Activated CD4-positive, CD25-positive, alpha-beta regulatory T cell treated with anti-CD3 and anti-CD28 coated beads, Interleukin-2, amount 50 U/mL, for 16 hours (primary cell): ENCODE results near the gene OLA1.
"Not testable (repeated sequence)": the region's sequence is repeated elsewhere in the genome, so short reads cannot be mapped to it uniquely, and the experiment has no call there.

ENCODE experiments used
- DNase-seq: peaks from one replicate; pipeline ENCODE4 v3.0.0-alpha.2; 2020; ENCODE audit warnings: low read depth, low spot score

OLA1 gene

GRCh38 chr2:174248187-174248997 is at the start of gene OLA1:
Gene OLA1 (minus strand): TSS chr2:174248532. CDS start chr2:174246815, 1,717 bp downstream.
- DNase-seq, result peak; percentile 91

GRCh38 chr2:174292908-174293307 is 44.6 kb upstream of the OLA1 start:
- DNase-seq, result no peak

GRCh38 chr2:174286172-174286571 is 37.8 kb upstream of the OLA1 start:
- no peak for DNase-seq

GRCh38 chr2:174282441-174282840 is 34.1 kb upstream of the OLA1 start:
- DNase-seq, result no peak

- no peak for DNase-seq
Observed at GRCh38 chr2:174281736-174282135, 33.4 kb upstream of the OLA1 start.

- DNase-seq, result no peak
Observed at GRCh38 chr2:174280596-174280995, 32.3 kb upstream of the OLA1 start.

- DNase-seq, result not testable (repeated sequence)
Observed at GRCh38 chr2:174270263-174270662, 21.9 kb upstream of the OLA1 start.

GRCh38 chr2:174266288-174266687 is 18.0 kb upstream of the OLA1 start:
- DNase-seq, result no peak

- DNase-seq, result no peak
Observed at GRCh38 chr2:174263997-174264396, 15.7 kb upstream of the OLA1 start.

GRCh38 chr2:174259981-174260380 is 11.6 kb upstream of the OLA1 start:
- DNase-seq, result no peak

GRCh38 chr2:174254267-174254666 is 5.9 kb upstream of the OLA1 start:
- no peak for DNase-seq

- DNase-seq, result no peak
Observed at GRCh38 chr2:174248998-174249592, 763 bp upstream of the OLA1 start.

GRCh38 chr2:174247474-174248186 is 702 bp downstream of the OLA1 start:
- no peak for DNase-seq

- DNase-seq, result no peak
Observed at GRCh38 chr2:174246944-174247381, 1.4 kb downstream of the OLA1 start.

GRCh38 chr2:174245628-174246027 is 2.7 kb downstream of the OLA1 start:
- not testable (repeated sequence) for DNase-seq

- DNase-seq, result no peak
Observed at GRCh38 chr2:174245065-174245464, 3.3 kb downstream of the OLA1 start.

GRCh38 chr2:174243812-174244211 is 4.5 kb downstream of the OLA1 start:
- DNase-seq, result no peak

GRCh38 chr2:174240097-174240496 is 8.2 kb downstream of the OLA1 start:
- DNase-seq, result no peak

- DNase-seq, result no peak
Observed at GRCh38 chr2:174236429-174236828, 11.9 kb downstream of the OLA1 start.

- no peak for DNase-seq
Observed at GRCh38 chr2:174235680-174236079, 12.7 kb downstream of the OLA1 start.

- DNase-seq, result no peak
Observed at GRCh38 chr2:174233771-174234275, 14.5 kb downstream of the OLA1 start.

GRCh38 chr2:174227748-174228147 is 20.6 kb downstream of the OLA1 start:
- DNase-seq, result no peak
